ENCODE results near the gene RGL2. TPM values are rescaled to one million over a fixed set of nuclear protein-coding genes. Genes with fewer than 3 reads are reported as not detected.

The RGL2 gene
- total and polyA plus RNA-seq, 10 of the 15 experiments (the other 5 are each of a cell fraction or from before 2014, with no cell fraction given): 0.84 to 21.2 (median 6.8) TPM

DNA sequence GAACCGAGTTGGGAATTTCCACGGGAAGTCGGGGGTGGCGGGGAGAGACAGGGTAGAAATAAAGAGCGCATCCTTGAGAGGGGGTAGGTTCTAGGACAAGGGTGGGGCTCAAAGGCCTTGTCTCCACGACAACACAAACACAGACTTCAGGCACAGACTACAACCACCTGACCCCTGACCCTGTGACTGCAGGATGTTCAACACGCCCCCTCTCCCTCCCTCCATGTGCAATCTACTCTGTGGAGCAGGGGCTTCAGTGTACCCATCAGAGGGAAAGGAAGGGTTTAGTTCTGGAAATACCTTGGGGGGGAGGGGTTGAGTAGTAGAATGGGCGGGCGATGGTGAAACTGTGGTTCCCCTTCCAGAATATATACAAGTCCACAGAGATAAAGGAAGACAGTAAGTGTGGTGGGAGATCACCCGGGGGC, 15.8 kb upstream of the RGL2 start (continued):
- TF ChIP-seq, protein P1, sequence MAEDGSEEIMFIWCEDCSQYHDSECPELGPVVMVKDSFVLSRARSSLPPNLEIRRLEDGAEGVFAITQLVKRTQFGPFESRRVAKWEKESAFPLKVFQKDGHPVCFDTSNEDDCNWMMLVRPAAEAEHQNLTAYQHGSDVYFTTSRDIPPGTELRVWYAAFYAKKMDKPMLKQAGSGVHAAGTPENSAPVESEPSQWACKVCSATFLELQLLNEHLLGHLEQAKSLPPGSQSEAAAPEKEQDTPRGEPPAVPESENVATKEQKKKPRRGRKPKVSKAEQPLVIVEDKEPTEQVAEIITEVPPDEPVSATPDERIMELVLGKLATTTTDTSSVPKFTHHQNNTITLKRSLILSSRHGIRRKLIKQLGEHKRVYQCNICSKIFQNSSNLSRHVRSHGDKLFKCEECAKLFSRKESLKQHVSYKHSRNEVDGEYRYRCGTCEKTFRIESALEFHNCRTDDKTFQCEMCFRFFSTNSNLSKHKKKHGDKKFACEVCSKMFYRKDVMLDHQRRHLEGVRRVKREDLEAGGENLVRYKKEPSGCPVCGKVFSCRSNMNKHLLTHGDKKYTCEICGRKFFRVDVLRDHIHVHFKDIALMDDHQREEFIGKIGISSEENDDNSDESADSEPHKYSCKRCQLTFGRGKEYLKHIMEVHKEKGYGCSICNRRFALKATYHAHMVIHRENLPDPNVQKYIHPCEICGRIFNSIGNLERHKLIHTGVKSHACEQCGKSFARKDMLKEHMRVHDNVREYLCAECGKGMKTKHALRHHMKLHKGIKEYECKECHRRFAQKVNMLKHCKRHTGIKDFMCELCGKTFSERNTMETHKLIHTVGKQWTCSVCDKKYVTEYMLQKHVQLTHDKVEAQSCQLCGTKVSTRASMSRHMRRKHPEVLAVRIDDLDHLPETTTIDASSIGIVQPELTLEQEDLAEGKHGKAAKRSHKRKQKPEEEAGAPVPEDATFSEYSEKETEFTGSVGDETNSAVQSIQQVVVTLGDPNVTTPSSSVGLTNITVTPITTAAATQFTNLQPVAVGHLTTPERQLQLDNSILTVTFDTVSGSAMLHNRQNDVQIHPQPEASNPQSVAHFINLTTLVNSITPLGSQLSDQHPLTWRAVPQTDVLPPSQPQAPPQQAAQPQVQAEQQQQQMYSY (CRISPR knock-in tag; IDR thresholded peaks at IDR 0.05): no peak
- TF ChIP-seq BCL11A (IDR thresholded peaks at IDR 0.05; ENCODE audit: low read depth, low read length): no peak
- no peak for TF ChIP-seq POLR2A (IDR thresholded peaks at IDR 0.05; ENCODE audit: low read depth, low read length)
- TF ChIP-seq PAX8 (IDR thresholded peaks at IDR 0.05): no peak
- TF ChIP-seq MYB (IDR thresholded peaks at IDR 0.05; ENCODE audit: borderline replicate concordance, low read depth, low read length): no peak
- peak; percentile 67; the same call in 1 of the 2 replicates for TF ChIP-seq MXI1 (IDR thresholded peaks at IDR 0.05; ENCODE audit: low read depth, low read length)
- TF ChIP-seq BACH1 (IDR thresholded peaks at IDR 0.05; ENCODE audit: borderline replicate concordance): no peak
- TF ChIP-seq, protein P2, sequence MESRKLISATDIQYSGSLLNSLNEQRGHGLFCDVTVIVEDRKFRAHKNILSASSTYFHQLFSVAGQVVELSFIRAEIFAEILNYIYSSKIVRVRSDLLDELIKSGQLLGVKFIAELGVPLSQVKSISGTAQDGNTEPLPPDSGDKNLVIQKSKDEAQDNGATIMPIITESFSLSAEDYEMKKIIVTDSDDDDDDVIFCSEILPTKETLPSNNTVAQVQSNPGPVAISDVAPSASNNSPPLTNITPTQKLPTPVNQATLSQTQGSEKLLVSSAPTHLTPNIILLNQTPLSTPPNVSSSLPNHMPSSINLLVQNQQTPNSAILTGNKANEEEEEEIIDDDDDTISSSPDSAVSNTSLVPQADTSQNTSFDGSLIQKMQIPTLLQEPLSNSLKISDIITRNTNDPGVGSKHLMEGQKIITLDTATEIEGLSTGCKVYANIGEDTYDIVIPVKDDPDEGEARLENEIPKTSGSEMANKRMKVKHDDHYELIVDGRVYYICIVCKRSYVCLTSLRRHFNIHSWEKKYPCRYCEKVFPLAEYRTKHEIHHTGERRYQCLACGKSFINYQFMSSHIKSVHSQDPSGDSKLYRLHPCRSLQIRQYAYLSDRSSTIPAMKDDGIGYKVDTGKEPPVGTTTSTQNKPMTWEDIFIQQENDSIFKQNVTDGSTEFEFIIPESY (IDR thresholded peaks at IDR 0.05): no peak
- TF ChIP-seq CEBPB (IDR thresholded peaks at IDR 0.05; ENCODE audit: borderline replicate concordance in 1 of 2, low read depth in 2 of 2, low read length in 2 of 2): no peak
- no peak for TF ChIP-seq NRF1 (conservative IDR thresholded peaks at IDR 0.05; ENCODE audit: low read depth, low read length)
- no peak for TF ChIP-seq RBBP5 (conservative IDR thresholded peaks at IDR 0.05)
- TF ChIP-seq, protein P3, sequence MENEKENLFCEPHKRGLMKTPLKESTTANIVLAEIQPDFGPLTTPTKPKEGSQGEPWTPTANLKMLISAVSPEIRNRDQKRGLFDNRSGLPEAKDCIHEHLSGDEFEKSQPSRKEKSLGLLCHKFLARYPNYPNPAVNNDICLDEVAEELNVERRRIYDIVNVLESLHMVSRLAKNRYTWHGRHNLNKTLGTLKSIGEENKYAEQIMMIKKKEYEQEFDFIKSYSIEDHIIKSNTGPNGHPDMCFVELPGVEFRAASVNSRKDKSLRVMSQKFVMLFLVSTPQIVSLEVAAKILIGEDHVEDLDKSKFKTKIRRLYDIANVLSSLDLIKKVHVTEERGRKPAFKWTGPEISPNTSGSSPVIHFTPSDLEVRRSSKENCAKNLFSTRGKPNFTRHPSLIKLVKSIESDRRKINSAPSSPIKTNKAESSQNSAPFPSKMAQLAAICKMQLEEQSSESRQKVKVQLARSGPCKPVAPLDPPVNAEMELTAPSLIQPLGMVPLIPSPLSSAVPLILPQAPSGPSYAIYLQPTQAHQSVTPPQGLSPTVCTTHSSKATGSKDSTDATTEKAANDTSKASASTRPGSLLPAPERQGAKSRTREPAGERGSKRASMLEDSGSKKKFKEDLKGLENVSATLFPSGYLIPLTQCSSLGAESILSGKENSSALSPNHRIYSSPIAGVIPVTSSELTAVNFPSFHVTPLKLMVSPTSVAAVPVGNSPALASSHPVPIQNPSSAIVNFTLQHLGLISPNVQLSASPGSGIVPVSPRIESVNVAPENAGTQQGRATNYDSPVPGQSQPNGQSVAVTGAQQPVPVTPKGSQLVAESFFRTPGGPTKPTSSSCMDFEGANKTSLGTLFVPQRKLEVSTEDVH (IDR thresholded peaks at IDR 0.05; ENCODE audit: low read depth, partially characterized antibody): no peak
- TF ChIP-seq ZNF207 (IDR thresholded peaks at IDR 0.05; ENCODE audit: borderline replicate concordance): no peak
- TF ChIP-seq KDM1A (IDR thresholded peaks at IDR 0.05; ENCODE audit: borderline replicate concordance): no peak
- peak; percentile 18; the same call in 1 of the 2 replicates for TF ChIP-seq EED (IDR thresholded peaks at IDR 0.05; ENCODE audit: low read depth)
- TF ChIP-seq IKZF2 (IDR thresholded peaks at IDR 0.05): peak; percentile 11 to 52; a peak in 1 of 4 replicates
- no peak for TF ChIP-seq HDAC6 (IDR thresholded peaks at IDR 0.05; ENCODE audit: unreplicated experiment)
- TF ChIP-seq, protein P4, sequence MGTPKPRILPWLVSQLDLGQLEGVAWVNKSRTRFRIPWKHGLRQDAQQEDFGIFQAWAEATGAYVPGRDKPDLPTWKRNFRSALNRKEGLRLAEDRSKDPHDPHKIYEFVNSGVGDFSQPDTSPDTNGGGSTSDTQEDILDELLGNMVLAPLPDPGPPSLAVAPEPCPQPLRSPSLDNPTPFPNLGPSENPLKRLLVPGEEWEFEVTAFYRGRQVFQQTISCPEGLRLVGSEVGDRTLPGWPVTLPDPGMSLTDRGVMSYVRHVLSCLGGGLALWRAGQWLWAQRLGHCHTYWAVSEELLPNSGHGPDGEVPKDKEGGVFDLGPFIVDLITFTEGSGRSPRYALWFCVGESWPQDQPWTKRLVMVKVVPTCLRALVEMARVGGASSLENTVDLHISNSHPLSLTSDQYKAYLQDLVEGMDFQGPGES (IDR thresholded peaks at IDR 0.05): no peak
- peak; percentile 70 for TF ChIP-seq BMI1 (IDR thresholded peaks at IDR 0.05; ENCODE audit: borderline replicate concordance)
- 0 out of 2 replicates have a peak, but pooled peaks have one; percentile 43 for TF ChIP-seq WRNIP1 (IDR thresholded peaks at IDR 0.05; ENCODE audit: borderline replicate concordance, low read depth, low read length)
- TF ChIP-seq, protein P5, sequence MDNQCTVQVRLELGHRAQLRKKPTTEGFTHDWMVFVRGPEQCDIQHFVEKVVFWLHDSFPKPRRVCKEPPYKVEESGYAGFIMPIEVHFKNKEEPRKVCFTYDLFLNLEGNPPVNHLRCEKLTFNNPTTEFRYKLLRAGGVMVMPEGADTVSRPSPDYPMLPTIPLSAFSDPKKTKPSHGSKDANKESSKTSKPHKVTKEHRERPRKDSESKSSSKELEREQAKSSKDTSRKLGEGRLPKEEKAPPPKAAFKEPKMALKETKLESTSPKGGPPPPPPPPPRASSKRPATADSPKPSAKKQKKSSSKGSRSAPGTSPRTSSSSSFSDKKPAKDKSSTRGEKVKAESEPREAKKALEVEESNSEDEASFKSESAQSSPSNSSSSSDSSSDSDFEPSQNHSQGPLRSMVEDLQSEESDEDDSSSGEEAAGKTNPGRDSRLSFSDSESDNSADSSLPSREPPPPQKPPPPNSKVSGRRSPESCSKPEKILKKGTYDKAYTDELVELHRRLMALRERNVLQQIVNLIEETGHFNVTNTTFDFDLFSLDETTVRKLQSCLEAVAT (IDR thresholded peaks at IDR 0.05): no peak
